Measurements from ENCODE around the gene ZNF423.
A peak's percentile ranks its signal among the peaks of the same experiment; 100 is the strongest.

The ZNF423 gene

DNA sequence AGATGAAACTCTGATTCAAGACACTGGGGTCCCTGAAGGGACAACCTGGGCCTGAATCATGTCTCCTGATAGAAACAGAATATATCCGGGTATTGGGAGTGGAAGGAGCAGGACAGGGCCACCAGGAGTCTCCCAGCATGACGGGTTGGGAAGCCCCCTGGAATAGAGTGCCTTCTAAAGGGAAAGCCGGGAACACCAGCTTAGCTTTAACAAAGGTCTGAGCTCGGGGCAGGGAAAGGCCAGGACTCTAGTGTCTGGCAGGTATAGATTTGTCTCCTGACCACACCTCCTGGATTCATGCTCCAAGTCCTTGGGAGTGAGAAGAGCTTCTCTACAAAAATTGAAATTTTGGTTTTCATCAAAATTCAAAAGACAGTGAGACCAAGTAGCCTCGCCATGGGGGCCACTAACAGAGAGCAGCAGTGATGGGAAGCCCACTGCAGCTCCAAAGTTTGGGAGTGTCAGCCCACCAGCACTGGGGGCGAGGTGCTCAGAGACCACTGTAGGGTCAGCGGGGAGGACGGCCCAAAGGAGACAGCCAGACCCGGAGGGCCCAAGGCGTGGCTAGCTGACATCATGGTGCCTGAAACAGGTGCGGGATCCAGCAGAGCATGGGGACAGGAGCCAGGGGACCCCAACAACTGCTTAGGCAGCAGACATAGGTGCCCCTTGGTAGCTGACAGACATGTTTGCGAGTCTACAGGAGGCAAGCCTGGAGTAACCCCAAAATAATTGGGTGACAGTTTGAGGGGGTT, 401.3 kb downstream of the ZNF423 start:
- no peak for DNase-seq (ENCODE audit: low read depth in 1 of 2, low spot score in 1 of 2)

DNA sequence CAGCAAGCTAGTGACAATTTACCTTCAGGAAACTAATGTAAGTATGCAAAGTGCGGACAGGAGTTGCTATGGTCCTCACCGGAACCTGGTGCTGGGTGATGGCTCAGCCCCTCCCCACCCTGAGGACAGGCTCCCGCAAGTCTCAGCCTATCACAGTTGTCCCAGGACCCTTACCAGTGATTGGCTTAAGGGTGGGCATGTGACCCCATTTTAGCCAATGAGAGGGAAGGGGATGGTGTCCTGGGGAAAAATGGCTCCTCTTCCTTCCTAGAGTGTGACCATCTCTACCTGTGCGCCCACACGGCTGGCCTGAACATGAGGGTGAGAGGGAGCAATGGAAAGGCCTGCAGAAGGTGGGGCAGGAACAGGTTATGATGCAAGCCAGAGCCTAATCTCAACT, 401.9 kb downstream of the ZNF423 start:
- DNase-seq (ENCODE audit: low read depth in 1 of 2, low spot score in 1 of 2): no peak

DNA sequence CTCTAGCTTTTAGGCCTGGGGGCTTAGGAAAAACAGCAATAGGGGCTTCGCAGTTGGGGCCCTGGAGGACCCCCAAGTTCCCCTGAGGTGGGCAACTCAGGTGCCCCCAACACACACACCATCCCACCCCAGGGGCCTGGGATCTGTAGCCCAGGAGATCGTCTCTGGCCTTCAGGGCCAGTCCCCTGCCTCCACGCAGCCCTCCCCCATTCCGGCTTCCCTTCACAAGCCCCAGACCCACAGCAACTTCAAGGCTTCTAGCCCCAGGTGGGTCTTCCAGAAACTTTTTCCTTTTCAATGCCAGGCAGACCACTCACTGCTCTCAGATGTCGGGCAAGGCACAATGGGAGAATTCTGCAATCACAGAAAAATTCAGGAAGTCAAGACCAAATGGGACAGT, 402.9 kb downstream of the ZNF423 start:
- no peak for DNase-seq (ENCODE audit: low read depth in 1 of 2, low spot score in 1 of 2)

DNA sequence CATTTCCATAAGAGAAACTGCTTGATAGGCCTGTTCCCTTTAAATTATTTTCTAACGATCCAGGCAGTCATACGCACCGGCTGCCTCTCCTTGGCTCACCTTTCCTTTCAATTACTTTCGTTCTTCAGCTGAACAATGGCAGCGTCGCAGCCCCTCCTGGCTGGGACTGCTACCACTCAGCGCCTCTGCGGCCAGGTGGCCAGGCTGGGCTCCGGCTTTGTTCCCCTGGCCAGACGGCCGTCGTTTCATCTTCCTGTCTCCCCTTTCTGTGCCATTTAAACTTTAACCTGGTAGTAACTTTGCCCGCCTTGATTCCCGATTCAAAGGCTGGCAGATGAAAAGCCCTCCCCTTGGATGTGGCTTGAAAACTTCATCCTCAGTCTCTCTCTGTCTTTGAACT, 403.3 kb downstream of the ZNF423 start:
- no peak for DNase-seq (ENCODE audit: low read depth in 1 of 2, low spot score in 1 of 2)

DNA sequence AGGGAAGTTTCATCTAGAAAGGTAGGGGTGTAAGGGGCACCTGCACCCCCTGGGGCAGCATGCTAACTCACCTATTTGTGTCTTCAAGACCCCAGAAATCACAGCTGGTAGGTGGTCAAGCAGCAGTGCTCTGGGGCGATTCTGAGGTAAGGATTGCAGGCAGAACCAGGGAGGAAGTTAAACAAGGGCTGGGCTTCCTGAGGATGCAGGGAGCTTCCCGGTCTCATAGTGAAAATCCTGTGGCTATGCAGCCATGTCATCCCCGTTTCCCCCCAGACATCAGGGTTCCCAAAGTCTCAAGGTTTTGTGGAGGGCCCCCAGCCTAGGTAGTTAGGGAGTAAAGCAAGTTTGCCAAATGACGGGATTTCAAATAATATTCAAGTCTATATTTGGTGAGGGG, 403.8 kb downstream of the ZNF423 start:
- DNase-seq (ENCODE audit: low read depth in 1 of 2, low spot score in 1 of 2): no peak

DNA sequence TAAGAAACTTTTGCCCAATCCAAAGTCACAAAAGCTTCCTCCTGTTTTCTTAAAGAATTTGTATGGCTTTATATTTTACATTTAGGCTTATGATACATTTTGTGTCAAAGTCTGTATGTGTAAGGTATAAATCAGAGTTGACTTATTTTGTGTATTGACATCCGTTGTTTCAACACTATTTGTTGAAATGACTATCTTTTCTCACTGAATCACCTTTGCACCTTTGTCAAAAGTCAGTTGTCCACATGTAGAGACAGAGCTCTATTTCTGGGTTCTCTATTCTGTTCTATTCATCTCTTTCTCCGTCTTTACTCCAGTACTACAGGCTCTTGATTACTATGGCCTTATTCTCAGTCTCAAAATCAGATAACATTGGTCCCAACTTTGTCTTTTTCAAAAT, 409.1 kb downstream of the ZNF423 start:
- DNase-seq (ENCODE audit: low read depth in 1 of 2, low spot score in 1 of 2): no peak

DNA sequence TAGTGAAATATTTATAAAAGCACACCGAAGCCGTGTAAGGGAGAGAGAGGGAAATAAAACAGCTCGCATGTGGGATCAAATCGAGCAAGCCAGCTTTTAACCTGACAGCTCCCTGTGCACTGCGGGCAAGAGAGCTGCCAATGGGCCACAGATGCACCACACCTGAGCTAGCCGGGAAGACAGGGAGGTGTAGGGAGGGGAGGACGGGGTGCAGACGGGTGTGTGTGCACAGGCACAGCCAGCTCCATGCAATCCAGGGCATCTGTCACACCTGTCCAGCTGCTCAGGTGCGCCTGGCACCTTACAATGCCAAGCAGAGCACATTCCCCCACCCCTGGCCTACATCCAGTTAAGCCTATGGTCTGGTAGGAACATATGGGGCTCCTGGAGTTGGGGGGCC, 412.3 kb downstream of the ZNF423 start:
- no peak for DNase-seq (ENCODE audit: low read depth in 1 of 2, low spot score in 1 of 2)

DNA sequence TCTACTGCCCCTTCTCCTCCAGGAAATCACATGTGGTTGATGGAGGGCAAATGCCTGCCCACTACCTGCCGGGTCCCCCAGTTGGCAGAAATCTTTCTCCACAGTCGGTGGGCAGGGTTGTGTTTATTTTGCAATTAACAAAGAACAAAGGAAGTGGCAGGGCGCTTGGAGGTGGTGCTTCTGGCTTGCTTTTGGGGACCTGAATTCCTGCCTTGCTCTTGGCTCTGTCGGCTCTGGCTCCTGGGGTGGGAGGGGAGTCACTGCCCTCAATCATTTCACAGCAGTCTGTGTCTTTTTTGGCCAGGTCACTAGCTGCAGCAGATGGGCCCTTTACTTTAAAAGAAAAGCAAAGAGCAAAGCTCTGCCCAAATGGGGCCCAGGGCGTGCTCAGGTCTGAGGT, 413.1 kb downstream of the ZNF423 start:
- DNase-seq (ENCODE audit: low read depth in 1 of 2, low spot score in 1 of 2): no peak

DNA sequence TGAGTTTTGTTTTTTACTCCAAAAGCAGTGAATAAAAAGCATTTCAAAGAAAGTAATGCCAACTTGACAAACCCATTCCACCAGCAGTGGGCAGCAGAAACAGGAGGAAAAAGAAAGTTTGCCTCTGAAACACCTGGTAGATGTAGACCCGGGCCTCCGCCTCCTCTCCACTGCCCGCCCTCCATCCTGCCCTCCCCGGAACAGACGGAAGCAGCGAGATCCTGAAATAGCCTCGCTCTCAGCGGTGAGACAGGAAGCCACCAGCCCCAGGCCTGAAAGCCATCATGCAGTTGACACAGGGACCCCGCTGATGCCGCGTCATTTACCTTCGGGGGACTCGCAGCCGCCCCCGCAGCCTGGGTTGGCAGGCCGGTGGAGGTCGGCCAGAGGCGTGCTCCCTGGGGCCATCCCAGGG, 414.5 kb downstream of the ZNF423 start:
- peak in 1 of 2 donors; percentile 31 for DNase-seq (ENCODE audit: low read depth in 1 of 2, low spot score in 1 of 2)

DNA sequence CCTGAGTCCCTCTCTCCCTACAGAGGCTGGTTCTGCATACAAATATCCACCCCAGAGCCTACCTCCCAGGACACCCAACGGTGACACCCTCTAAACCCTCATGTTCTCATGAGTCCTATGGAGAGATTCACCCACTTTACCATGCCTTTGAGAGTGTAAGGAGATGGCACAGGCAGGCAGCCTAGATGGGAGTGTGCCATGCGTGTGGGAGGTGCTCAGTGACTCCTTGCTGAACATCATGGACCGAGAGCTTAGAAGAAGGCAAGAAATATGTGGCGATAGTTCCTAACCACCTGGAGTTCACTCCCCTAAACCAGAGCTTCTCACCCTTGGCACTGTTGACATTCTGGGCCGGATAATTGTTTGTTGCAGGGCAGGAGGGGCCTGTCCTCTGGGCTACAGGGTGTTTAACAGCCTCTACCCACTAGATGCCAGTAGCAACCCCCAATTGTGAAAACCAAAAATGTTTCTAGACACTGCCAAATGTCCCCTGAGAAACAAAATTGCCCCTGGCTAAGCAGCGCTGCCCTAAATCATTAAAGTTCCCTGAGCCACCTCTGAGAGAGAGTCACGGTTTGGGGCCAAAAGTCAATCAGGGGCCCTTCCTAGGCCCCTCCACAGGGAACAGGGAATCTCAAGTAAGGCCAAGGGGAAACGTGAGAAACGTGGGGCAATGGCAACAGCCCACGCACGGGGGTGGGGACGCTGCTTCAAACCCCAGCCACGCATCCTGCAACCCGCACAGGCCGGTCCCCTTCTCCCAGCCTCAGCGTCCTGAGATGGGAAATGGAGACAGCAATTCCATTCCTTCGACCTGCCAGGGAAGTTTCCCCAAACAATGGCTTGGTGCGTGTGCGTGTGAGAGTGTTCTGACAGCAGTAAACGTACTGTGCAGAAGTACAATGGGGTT, 415.5 kb downstream of the ZNF423 start:
- no peak for DNase-seq (ENCODE audit: low read depth in 1 of 2, low spot score in 1 of 2)

DNA sequence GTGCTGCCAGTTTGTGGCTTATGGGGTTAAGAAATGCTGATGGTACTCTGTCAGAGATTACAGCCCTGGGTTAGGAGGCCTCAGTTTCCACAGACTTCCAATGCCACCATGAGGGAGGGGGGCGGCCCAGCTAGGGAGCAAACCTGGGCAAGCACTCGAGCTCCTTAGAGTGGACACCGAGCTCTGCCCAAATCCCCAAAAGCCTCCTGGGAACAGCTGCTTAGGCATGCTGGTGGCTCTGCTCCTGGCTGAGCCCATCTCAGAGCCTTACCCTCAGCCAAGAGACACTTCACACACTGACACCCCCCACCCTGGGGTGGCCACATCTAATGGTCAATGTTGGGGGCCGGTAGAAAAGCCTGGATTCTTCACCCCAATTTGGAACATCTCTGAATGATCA, 416.2 kb downstream of the ZNF423 start:
- no peak for DNase-seq (ENCODE audit: low read depth in 1 of 2, low spot score in 1 of 2)

DNA sequence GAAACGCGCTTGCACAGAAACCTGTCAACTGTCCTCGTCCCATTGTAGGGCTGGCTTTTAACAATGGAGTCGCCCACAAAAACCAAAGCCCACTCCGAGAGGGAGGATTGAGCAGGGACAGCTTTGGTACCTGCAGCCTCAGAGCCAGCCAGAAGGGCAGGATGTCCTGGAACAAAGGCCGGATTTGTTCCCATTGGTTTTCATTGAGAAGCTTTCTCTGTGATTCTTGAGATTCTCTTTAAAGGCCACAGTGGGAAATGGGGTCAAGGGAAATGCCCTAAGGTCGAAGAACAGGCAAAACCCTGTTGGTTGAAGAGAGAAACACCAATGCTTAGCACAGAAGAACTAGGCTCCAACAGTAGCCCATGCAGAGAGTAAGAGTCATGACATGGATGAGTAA, 416.9 kb downstream of the ZNF423 start:
- no peak for DNase-seq (ENCODE audit: low read depth in 1 of 2, low spot score in 1 of 2)
